K562 (cell line): ENCODE measurements around the gene LRP10. TPM values are rescaled to one million over a fixed set of nuclear protein-coding genes. Genes with fewer than 3 reads are reported as not detected.

Source experiments
- ARID1B ChIP-seq: fragments of 450-650 bp; IDR thresholded peaks from 2 replicates; pipeline ENCODE4 v1.6.1; 2016; ENCODE audit warnings: antibody characterized with exemption, mild to moderate bottlenecking, inconsistent platforms
- CEBPZ ChIP-seq: fragments of 150-350 bp; IDR thresholded peaks from 2 replicates; pipeline ENCODE4 v1.6.1; 2014; ENCODE audit warnings: low read depth, mild to moderate bottlenecking, low read length, borderline replicate concordance
- GATAD2B ChIP-seq: fragments of 450-650 bp; IDR thresholded peaks from 2 replicates; pipeline ENCODE4 v1.6.1; 2017; ENCODE audit warnings: mild to moderate bottlenecking, borderline replicate concordance
- HDAC1 ChIP-seq, 2 experiments: fragments of 450-650 bp; IDR thresholded peaks; 2 replicates each; pipeline ENCODE4 v1.6.1; 2016 to 2017; ENCODE audit warnings: inconsistent platforms in 1 of 2, mild to moderate bottlenecking in 1 of 2, moderate library complexity in 1 of 2
- MEIS2 ChIP-seq: fragments of 450-650 bp; IDR thresholded peaks from 2 replicates; pipeline ENCODE4 v1.6.1; 2014; ENCODE audit warnings: mild to moderate bottlenecking; ENCODE audit not compliant: partially characterized antibody
- MTA2 ChIP-seq: fragments of 450-650 bp; IDR thresholded peaks from 2 replicates; pipeline ENCODE4 v1.6.1; 2016; ENCODE audit warnings: low read depth
- MYC ChIP-seq, 2 experiments: fragments of 250-450 bp in 1 of 2; sonication (Bioruptor Pico) in 1 of 2; IDR thresholded peaks; 2 replicates each; pipeline versions ENCODE4 v1.5.1 to v1.6.1; 2012 to 2021; ENCODE audit warnings: low read depth in 2 of 2, borderline replicate concordance in 1 of 2, improper control_type of control experiment in 1 of 2, low read length in 1 of 2, mild to moderate bottlenecking in 1 of 2, moderate library complexity in 1 of 2
- NCOA2 ChIP-seq, 2 experiments: fragments of 450-650 bp; IDR thresholded peaks; 2 replicates each; pipeline ENCODE4 v1.6.1; 2018; ENCODE audit warnings: mild to moderate bottlenecking in 2 of 2, moderate library complexity in 1 of 2; ENCODE audit not compliant: partially characterized antibody in 2 of 2
- POLR2AphosphoS2 ChIP-seq: IDR thresholded peaks from 2 replicates; pipeline ENCODE4 v1.6.1; 2012; ENCODE audit warnings: low read length, improper control_type of control experiment
- PTTG1 ChIP-seq: fragments of 450-650 bp; IDR thresholded peaks from 2 replicates; pipeline ENCODE4 v1.6.1; 2016; ENCODE audit warnings: low read depth, mild to moderate bottlenecking, missing genetic modification characterization, missing compliant biosample characterization
- PYGO2 ChIP-seq: fragments of 450-650 bp; IDR thresholded peaks from 2 replicates; pipeline ENCODE4 v1.6.1; 2016; ENCODE audit warnings: mild to moderate bottlenecking, missing genetic modification characterization, moderate library complexity, missing compliant biosample characterization
- RNF2 ChIP-seq: sonication (generic); IDR thresholded peaks from 2 replicates; pipeline ENCODE4 v1.6.1; 2016
- SAFB ChIP-seq: fragments of 200-400 bp; formaldehyde crosslinking; IDR thresholded peaks from 2 replicates; pipeline ENCODE4 v1.6.1; 2017; ENCODE audit warnings: low read depth, low read length, borderline replicate concordance
- SRSF7 ChIP-seq: fragments of 200-400 bp; formaldehyde crosslinking; optimal IDR thresholded peaks from 2 replicates; pipeline ENCODE3; 2017; ENCODE audit warnings: mild to moderate bottlenecking, low read depth, low read length
- TAL1 ChIP-seq: fragments of 450-650 bp; IDR thresholded peaks from 2 replicates; pipeline ENCODE4 v1.6.1; 2016; ENCODE audit warnings: mild to moderate bottlenecking
- TRIM24 ChIP-seq, 2 experiments: fragments of 450-650 bp; IDR thresholded peaks; 2 replicates each; pipeline ENCODE4 v1.6.1; 2016
- TRIM28 ChIP-seq: fragments of 450-650 bp; IDR thresholded peaks from 2 replicates; pipeline ENCODE4 v1.6.1; 2017
- ZNF511 ChIP-seq: sonication (generic); formaldehyde crosslinking; IDR thresholded peaks from 2 replicates; pipeline ENCODE4 v1.8.0; 2022; ENCODE audit warnings: mild to moderate bottlenecking, missing genetic modification reagents
- ZNF592 ChIP-seq: fragments of 450-650 bp; IDR thresholded peaks from 2 replicates; pipeline ENCODE4 v1.6.1; 2017; ENCODE audit warnings: antibody characterized with exemption, mild to moderate bottlenecking
- ZNF639 ChIP-seq, 2 experiments: fragments of 200-800 bp in 1 of 2; sonication (Bioruptor generic) in 1 of 2; sonication (generic) in 1 of 2; formaldehyde crosslinking in 1 of 2; IDR thresholded peaks in 1 of 2; conservative IDR thresholded peaks in 1 of 2; 2 replicates each; pipeline versions ENCODE4 v1.5.0 to v1.6.1; 2016 to 2020; ENCODE audit warnings: missing compliant biosample characterization in 1 of 2, missing genetic modification characterization in 1 of 2, missing genetic modification reagents in 1 of 2
- polyA plus RNA-seq, 8 experiments: library from polyadenylated mRNA; depleted of rRNA in 4 of 8; stranded (reverse) in 5 of 8; unstranded in 3 of 8; fragments of >200 nt; fragmentation: Nextera tagmentation in 2 of 8; fragmentation: Illumina TruSeq in 1 of 8; extraction: Ambion mirVana in 2 of 8; extraction: Trizol in 1 of 8; gene quantifications; 2 replicates each; pipeline versions ENCODE4 v1.2.1 to v1.2.3, GENCODE V29; 2011 to 2014; ENCODE audit warnings: inconsistent platforms in 1 of 8, missing spikeins in 1 of 8
- total RNA-seq, 7 experiments: library from RNA; depleted of rRNA in 6 of 7; stranded (reverse); fragments of >200 nt in 6 of 7; fragmentation: Illumina TruSeq in 2 of 7; extraction: Trizol in 2 of 7; gene quantifications; 2 replicates each; pipeline versions ENCODE4 v1.2.1 to v1.2.3, GENCODE V29; 2011 to 2021; ENCODE audit warnings: low replicate concordance in 1 of 7

The LRP10 gene
- total and polyA plus RNA-seq, 9 of the 15 experiments (the other 6 are each of a cell fraction or from before 2014, with no cell fraction given), result 1.3 to 45.5 (median 10.9) TPM

GRCh38 chr14:22897357-22897756 lies 25.8 kb downstream of the LRP10 start (continued):
- TF ChIP-seq ZNF592 (peak; percentile 89), PYGO2 (tag) (no peak), POLR2AphosphoS2 (no peak), NCOA2 (IDR thresholded peaks at IDR 0.05; ENCODE audit: partially characterized antibody in 2 of 2) (peak in 1 of 2 experiments; percentile 40), RNF2 (peak; percentile 19; the same call in 1 of the 2 replicates), TRIM28 (peak; percentile 88), GATAD2B (peak; percentile 81), HDAC1 (IDR thresholded peaks at IDR 0.05) (peak in 1 of 2 experiments; percentile 62; a peak in 2 of 4 replicates), TAL1 (peak; percentile 93), ZNF639 (CRISPR knock-in tag; conservative IDR thresholded peaks at IDR 0.05 in 1 of 2, IDR thresholded peaks at IDR 0.05 in 1 of 2) (peak in 1 of 2 experiments; percentile 57; a peak in 1 of 4 replicates), MEIS2 (peak; percentile 64), PTTG1 (tag) (no peak), MYC (IDR thresholded peaks at IDR 0.05; ENCODE audit: low read depth, low read length) (peak; percentile 40; the same call in 1 of the 2 replicates), MYC (CRISPR knock-in tag; IDR thresholded peaks at IDR 0.05; ENCODE audit: borderline replicate concordance, low read depth) (no peak), ARID1B (peak; percentile 94), SAFB (no peak), SRSF7 (no peak), MTA2 (peak; percentile 87), TRIM24 (IDR thresholded peaks at IDR 0.05) (peak; percentile 93 to 95), CEBPZ (no peak), ZNF511 (CRISPR knock-in tag) (no peak)
